Measurements from ENCODE around the gene UMAD1.
"Not testable (repeated sequence)": the region's sequence is repeated elsewhere in the genome, so short reads cannot be mapped to it uniquely, and the experiment has no call there.

UMAD1 gene

DNA sequence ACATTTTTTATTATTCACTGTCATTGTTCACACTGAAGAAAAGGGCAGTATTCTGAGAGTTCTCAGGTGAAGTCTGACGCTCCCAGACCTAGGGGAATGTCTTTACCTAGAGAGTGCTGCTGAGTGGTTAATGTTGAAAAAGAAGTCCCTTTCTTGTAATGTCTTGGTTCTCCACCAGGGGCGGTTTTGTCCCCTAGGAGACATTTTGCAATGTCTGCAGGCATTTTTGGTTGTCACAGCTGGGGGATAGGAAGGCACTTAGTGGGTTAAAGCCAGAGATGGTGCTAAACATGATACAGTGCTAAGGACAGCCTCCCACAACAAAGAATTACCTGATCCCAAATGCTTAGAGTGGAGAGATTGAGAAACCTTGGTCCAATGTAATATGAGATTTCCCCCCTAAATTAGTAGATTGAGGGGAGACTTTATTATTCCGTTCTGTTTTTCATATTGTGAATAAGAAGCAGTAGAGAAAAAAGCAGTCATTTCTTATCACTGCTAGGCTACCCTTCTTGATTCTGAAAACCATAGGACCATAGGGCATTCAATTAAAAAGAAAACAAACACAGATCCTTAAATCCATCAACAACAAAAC lies 13.1 kb downstream of the UMAD1 start:
- DNase-seq = peak; percentile 19

DNA sequence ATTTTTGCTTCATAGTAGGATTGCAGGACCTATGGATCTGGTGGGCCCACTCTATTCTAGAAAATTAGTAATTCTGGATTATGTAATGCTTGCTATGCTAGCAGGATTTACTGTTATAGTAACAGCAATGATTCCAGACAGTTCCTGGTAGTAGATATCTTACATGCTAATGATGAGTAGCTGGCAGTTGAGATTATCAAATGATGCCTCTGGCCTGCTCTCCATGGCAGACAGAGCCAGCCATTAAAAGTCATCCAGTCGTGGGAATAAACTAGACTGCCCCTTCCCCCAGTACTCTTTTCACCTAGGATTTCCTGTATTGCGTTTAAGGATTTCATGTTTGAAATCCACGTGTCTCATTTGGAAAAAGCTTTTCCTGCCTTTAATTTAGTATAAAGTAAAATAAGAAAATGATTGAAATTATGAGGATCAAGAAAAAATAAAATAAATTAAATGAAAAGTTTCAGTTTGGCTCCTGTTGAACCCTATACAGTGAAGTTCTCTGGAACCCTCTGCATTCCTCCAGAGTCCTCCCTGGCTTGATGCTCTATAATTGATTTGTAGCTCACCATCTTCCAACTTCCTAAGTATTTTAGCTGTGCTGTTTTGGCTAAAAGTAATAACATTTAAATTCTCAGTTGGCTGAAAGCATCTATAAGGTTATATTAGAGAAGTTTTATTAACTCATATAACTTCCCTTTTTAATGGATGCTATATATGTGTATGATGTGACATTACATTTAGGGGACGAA lies 14.6 kb downstream of the UMAD1 start:
- DNase-seq = no peak

DNA sequence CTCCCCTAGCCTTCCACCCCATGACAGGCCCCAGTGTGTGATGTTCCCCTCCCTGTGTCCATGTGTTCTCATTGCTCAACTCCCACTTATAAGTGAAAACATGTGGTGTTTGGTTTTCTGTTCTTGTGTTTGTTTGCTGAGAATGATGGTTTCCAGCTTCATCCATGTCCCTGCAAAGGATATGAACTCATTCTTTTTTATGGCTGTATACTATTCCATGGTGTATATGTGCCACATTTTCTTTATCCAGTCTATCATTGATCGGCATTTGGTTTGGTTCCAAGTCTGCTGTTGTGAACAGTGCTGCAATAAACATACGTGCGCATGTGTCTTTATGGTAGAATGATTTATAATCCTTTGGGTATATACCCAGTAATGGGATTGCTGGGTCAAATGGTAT lies 15.9 kb downstream of the UMAD1 start:
- not testable (repeated sequence) for DNase-seq

DNA sequence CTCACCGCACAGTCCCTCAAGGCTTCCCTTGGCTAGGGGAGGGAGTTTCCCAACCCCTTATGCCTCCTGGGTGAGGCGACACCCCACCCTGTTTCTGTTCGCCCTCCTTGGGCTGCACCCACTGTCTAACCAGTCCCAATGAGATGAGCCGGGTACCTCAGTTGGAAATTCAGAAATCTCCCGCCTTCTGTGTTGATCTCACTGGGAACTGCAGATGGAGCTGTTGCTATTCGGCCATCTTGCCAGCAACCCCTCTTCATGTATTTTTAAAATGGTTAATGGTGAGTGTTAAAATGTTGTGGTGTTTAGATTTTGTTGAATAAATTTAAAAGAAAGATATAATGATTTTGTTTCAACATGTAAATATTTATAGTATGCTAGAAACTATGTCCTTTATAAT lies 22.0 kb downstream of the UMAD1 start:
- DNase-seq = no peak

DNA sequence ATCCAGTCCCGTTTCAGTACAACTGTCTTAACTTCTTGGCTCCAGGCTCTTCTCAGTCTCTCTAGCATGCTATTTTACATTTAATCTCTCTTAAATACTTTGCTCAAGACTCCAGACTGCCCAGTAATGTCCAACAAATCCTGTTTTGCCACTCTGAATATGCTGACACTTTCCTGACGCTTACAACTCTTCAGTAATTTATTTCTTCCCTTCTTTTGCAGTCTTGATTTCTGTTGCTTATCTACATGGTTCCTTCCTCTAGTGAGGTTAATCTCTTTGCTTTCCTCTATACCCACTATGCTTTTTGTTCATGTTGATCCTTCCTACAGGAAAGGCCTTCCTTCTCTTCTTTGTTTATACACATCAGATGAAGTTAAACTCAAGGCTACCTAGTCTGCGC lies 23.7 kb downstream of the UMAD1 start:
- DNase-seq = no peak

DNA sequence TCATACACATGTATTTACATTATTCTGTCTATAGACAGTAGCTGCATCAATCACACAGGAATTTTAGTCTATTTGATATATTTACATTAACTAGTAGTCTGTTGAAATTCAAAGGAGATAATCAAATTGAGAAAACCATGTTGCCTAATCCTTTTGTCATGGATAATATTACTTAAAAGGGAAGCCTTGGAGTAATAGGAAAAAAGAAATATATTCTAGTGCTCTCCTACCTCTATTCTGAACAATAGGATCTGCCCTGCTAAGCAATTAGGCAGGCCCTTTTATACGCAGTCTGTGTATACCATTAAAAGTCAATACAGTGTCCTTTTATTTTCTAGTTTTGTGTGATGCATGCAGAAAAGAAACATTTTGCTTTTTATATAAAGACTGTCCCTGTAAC lies 24.5 kb downstream of the UMAD1 start:
- DNase-seq = no peak

DNA sequence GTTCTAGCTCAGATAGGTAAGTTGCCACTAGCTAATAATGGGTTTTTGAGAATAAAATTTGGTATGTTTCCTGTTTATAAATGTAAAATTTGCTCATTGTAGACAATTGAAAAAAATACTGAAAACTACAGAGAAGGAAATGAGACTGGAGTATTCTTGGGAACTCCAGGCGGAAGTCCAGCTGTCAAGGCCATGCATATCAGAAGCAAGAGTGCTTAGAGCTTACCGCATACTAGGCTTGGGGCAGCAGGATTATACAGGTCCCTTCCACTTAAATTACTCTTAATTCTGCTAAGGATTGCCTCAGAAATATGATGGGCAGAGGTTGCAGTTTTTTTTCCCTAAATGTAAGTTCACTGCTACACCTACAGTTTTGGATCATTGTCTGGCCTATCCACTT lies 26.6 kb downstream of the UMAD1 start:
- DNase-seq = no peak

DNA sequence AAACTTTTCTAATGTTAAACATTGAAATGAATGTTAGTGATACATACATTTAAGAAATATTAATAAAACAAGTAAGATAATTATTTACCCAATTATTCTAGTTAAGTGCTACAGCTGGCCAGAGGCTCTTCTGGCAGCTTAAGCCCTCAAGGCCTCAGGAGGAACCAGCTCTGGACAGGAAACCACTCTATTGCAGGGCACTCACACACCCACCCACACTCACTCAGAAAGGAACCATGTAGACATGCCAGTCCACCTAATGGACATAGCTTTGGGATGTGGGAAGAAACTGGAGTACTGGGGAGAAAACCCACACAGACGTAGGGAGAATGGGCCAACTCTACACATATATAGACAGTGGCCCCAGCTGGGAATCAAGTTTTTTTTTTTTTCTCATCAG lies 28.2 kb downstream of the UMAD1 start:
- no peak for DNase-seq

DNA sequence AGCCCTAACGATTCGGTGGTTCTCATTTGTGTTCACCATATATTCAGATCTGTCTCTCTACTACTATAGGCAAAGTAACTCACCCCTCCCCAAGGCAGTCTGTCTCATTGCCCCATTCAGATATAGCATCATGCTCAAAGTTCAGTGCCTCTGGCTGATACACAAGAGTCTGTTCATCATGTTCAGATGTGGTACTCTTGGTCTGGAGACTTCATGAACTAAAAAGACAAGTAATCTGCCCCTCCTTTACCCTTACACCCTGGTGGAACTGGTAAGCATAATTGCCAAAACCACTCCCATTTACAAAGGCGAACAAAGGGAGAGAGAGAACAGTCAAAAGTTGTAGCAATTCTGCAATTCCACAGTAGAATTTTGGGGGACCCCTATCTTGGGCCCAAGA lies 29.9 kb downstream of the UMAD1 start:
- no peak for DNase-seq

DNA sequence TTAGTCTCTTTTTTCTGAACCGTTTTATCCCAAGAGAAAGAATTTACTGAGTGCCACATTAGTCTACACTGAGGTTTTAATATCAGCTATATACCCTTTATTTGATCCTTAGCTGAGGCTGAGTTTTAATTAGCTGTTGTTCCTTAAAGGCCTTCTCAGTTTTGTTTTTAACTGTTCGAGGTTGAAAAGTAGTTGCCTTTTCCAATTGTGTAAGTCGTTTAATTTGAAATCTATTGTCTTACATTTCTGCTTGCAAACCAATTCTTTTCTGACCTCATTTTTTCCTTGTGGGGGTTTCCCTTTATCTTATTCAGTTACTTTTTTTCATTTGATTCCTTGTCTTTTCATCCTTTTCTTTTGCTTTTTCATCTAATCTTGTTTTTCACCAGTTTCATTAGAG lies 30.8 kb downstream of the UMAD1 start:
- no peak for DNase-seq

DNA sequence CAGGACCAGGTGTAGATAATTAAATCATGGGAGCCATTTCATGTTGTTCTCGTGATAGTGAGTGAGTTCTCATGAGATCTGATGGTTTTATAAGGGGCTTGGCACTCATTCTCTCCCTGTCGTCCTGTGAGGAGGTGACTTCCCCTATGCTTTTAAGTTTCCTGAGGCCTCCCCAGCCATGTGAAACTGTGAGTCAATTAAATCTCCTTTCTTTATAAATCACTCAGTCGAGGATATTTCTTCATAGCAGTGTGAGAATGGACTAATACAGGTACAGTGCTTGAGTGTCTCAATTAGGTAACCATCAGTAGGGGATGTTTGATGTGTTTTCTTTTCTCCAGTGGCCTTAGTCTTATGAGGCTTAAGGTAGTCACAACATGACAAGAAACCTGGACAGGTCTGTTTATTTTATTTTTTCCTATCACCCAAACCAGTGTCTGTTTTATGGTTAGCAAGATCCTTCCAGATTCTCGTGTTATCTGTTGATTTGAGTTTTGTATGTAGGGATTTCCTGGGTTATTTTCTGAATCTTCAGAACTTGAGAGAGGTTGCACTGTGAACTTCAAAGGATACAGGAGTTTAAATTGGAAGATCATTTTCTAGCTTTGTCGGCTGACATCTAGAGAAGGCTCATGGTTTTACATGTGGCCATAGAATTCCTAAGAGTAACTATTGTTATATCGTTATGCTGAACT lies 32.1 kb downstream of the UMAD1 start:
- no peak for DNase-seq

DNA sequence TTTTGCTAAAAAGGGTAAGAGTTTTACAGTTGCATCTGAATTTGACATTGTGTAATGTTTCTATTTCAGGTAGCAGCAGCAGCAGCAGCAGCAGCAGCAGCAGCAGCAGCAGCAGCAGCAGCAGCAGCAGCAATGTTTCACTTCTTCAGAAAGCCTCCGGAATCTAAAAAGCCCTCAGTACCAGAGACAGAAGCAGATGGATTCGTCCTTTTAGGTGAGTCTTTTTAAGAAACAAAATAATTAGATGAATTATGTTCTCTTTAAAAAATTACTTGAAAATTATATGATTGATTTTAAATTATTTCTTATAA lies 32.6 kb downstream of the UMAD1 start:
- DNase-seq = no peak

DNA sequence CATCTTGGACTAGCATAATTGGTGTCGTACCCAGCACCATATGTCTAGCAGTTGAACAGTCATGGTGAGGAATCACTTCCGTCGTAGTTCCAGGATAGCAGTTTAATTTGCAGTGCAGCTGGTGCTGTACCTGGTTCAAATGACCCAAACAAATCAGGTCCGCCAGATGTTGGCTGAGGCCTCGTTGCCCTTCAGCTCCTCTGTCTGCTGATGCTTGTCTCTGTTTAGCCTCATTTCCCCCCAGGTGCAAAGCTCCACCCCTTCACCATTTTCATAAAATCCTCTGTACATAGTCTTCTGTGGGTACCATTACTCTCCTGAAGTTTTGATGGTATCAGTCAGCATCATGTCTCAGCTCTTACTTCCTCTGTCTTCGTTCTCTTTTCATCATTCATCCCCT lies 35.1 kb downstream of the UMAD1 start:
- no peak for DNase-seq

DNA sequence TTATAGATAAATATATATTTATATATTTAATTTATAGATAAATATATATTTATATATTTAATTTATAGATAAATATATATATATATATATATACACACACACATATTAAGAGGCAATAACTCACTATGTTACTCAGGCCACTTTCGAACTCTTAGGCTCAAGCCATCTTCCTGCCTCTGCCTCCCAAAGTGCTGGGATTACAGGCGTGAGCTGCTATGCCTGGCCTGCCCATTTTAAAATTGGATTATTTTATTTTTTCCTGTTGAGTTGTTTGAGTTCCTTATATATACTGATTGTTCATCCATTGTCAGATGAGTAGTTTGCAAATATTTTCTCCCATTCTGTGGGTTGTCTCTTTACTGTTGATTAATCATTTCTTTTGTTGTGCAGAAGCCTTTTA lies 39.1 kb downstream of the UMAD1 start:
- DNase-seq = not testable (repeated sequence)

DNA sequence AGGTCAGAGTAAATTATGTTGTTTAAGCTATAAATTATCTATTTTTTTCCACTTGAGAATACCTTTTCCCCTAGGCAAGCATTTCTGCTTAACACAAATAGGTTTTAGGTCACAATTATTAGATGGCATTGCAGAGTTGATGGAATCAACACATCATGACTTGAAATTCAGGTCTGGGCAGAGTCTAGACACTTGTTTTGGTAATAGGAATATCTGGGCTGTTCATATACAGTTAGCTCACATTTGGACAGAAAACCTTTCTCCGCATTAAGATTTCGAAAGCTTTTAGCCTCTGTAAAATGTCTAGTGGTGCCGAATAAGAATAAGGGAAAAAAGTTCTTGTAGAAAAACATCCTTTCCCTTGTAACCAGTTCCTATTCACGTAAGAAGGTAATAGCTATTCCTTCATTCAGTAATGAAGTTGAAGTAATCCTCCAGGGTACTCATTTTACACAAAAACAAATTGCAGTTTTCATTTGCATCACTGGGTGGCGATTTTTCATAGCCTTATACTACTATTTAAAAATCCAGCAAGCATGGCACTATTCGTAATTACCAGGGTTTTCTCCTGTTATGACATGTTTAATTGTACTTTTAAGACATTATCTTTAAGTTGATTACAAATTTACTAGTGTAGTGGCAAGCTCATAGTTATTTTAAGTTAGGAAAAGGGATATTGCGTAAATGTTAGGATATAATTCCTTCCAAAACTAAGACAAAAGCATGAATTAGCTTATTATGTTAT lies 40.8 kb downstream of the UMAD1 start:
- peak; percentile 92 for DNase-seq

DNA sequence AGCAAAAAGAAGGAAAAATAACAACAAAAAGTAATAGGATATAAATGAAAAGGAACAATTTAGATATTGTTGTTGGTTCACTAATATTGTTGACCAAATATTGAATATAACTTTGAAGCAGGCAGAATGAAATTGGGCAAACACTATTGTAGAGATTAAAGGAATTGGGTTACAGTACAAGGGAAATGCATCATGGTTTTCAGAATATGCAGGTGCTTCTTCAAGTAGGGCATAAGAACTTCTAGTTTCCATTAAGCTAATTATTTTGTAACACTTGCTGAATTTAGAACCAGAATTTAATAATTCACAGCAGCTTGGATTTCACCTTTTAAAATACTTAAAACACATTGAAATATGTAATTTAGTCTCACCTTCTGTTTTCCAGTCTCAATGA lies 41.4 kb downstream of the UMAD1 start:
- no peak for DNase-seq

DNA sequence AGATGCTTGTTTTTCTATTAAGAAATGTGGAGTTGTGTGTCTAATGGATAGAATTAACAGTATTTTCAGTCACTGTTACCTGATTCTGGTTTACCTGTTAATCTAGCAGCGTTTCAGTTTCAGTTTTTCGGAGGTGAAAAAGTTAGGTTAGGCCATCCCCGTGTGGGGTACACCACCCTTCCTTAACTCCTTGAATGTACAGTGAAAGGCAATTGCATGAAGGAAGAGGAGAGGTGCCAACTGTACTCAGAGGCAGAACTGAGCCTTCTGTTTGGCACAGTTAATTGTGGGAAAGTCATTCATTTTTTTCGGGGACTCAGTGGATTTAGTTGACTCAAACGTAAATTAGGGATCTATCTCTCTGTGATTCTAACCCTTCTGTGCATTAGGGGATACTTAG lies 42.3 kb downstream of the UMAD1 start:
- no peak for DNase-seq

DNA sequence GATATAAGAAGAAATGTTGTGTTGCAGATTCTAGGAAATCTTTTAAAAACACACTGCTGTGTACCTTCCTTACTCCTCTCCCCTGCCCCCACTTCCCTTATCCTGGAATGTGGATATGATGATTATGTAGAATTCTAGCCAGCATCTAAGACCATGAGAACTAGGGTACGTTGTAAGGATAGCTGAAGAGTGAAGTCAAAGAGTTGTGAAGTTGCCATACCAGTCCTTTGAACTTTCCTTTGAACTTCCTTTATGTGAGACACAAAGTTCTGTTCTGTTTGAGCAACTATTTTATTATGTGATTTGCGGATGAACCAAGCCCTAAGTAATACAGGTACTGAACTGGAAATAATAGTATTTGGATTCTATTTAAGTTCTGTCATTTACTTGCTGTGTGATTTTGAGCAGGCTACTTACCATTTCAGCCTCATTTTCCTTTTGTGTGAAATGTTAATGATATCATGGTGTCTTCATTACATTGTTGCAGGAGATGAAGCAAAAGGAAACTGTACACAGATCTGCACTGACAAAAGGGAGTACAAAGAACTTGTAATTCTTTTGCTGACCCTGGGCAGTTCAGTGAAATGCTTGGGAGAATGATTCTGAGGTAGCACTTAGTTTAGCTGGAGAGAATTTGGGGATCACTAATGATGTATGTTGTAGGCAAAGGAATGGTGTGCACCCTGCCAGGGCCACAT lies 46.4 kb downstream of the UMAD1 start:
- DNase-seq = no peak

DNA sequence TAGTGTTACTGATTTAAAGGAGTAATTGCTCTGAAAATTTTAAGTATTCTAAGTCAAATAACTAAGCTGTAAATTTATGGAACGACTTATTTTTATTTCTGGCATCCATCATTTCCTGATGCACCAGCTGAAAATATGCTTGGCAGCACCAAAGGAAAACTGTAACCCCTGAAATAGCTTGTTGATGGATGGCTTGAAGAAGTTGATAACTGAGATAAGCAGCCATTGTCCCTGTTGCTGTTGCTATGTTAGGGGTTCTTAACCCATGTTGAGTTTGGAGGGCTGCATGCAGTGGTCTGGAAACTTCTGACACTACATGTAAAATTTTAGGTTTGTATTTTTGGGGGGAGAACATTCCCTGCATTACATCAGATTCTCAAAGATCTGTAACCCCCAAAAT lies 47.2 kb downstream of the UMAD1 start:
- DNase-seq = no peak

DNA sequence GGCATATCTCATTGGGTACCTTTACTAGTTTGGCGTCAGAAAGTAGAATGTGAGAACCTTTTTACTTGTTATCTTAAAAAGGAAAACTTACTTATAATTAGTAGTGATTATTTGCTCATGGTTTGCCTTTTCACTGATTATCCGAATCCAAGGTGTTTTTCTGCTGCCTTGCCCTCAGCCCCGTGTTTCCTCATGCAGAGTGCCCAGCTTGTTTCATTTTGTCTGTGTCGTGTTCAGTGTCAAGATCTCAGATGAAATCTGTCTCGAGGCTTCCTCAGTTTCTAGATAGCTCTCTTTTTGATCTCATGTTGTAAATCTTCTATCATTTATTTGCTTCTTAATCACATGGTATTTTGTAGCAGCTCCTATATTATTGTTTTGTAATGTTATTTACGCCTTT lies 47.8 kb downstream of the UMAD1 start:
- DNase-seq = no peak

DNA sequence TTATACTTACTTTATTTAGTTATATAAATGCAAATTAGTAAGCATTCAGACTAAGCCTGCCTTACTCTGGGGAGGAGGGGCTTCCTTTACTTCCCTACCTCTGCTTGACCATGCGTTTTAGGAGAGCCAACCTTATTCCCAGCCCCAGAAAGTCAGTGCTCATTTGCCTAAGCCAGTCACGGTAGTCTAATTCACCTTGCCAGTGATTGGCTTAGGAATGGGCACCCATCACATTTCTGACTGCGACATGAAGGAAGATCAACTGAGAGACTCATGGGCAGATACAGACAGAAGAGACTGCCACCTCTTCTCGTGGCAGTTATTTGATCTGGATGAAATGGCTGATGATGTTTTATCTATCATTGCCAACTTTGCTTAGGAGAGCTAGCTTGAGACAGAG lies 48.4 kb downstream of the UMAD1 start:
- no peak for DNase-seq

DNA sequence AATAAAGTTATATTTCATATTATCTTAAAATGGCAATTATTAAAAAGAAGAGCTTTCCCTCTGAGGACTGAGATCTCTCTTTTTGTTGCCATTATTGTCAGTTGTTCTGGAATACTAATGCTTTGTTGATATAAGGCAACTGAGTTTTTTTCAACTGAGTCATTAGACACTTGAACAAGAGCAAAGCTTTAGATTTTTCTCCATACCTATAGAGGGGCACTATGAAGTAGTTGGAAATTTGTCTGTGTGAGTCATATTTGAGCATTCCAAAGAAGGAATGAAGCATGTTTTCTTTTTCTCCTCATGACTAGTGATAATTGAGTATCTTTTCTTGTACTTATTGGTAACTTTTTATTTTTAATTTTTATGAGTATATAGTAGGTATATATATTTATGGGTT lies 53.3 kb downstream of the UMAD1 start:
- DNase-seq = no peak

DNA sequence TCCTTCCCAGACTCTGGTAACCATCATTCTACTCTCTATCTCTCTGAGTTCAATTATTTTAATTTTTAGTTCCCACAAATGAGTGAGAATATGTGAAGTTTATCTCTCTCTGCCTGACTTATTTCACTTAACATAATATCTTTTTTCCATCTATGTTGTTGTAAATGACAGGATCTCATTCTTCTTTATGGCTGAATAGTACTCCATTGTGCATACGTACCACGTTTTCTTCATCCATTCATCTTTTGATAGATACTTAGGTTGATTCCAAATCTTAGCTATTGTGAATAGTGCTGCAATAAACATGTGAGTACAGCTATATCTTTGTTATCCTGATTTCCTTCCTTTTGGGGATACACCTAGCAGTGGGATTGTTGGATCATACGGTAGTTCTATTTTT lies 54.0 kb downstream of the UMAD1 start:
- no peak for DNase-seq
